GM21619 (cell line): ENCODE data around the gene KRTAP3-3.

ENCODE experiments used
- ATAC-seq: cut with Tn5 transposase; IDR thresholded peaks from one replicate; pipeline ENCODE4 v1.9.1; 2021; ENCODE audit not compliant: unreplicated experiment

Gene KRTAP3-3

DNA sequence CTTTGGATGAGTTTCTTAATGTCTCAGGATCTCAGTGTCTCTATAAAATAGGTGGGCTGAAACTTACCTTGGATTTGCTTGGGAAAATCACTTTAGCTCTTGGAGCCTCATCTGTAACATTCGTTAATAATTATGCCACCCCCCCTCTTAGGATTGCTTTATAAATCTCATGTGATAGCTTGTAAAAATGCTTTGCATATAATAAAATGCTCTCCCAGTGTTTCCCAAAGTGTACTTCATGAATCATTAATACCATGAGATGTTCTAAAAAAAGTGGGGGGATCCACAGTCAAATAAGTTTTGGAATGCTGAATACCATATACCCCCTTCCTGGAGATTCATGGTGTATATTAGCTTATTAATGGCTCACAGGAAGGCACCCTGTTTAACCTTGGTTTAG lies 32.4 kb downstream of the KRTAP3-3 start:
- no peak for ATAC-seq

DNA sequence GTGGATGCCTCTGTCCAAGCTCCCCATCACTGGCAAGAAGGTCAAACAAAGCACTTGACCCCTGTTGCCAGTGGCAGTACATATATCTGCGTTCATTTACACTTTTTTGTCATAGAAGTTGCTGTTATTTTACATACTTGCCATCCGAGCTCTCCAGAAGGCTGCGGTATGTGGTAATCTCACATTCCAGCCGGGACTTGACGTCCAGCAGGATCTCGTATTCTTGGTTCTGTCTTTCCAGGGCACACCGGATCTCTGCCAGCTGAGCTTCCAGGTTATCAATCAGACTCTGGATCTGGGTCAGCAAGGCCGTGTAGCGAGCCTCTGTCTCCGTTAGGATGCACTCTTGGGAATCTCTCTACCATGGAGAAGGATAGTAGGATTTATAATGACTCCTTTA lies 33.8 kb downstream of the KRTAP3-3 start:
- no peak for ATAC-seq

DNA sequence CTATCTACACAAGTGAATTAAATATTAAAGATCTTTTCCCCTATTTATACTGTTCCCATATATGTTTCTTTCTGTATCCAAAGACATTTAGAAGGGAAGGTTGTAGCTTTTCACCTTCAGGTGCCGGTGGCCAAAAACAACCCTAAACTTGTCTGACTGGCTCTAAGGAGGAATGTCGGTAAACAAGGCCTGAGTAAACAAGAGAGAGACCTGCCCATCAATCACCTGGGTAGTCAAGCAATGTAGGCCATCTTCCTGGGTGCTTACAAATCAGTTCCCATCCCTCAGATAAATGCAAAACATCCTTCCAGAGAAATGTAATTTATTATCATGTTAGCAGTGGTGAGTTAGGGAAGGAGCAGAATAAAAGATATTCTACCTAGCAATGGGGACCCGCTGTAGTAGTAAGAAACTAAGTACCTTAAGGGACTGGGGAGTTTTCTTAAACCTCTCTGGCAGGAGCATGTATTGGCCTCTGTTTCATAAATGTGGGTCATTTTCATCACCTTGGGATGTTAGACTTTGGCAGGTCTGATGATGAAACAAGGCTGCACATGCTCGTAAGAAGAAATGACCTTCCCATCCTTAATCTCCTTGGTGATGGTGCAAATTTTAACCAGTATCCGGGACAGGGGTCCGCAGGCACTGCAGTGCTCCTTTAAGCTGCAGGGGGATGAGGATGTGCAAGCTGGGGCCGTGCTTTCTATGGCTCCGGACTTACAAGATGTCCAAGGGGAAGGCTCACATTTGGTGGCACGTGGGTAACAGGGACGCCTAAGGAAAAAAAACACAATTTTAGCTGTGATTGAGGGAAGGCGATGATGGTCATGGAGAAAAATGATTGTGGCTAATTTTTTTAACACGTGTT lies 35.6 kb downstream of the KRTAP3-3 start:
- ATAC-seq: no peak

DNA sequence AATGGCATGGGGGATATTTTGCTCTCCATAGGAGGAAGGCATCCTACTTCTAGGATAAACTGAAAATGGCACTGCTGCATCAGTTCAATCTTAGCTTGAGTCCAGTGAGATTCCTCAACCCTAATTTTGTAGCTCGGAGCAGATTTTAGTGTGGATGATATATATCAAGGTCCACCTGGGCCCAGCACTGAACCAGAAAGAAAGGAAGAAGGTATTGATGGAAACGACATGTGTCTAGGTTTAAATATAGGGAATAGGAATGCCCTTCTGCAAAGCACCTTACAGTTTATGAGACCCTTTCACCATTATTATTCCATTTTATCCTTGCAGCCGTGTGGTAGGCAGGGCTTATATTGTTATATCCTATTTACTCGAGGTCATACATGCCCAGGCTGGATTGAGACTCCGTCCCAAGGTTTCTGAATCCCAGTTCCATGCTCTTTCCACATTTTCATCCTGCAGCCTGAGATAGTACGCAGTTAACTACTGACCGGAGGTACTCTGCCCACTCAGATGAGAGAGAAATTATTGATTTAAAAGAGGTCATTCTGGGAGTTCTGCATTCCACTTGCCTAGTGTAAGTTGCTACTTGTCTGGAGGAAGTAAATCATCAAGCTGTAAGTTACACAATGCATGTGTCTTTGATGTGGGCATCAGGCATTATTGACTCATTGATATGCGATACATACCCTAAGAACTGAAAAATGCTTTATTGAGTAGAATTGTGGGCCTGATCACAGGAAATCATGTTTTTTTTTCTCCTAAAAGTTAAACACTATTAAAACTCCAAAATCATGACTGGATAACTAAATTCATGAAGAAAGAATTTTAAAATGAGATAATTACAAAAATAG lies 37.3 kb downstream of the KRTAP3-3 start:
- no peak for ATAC-seq

DNA sequence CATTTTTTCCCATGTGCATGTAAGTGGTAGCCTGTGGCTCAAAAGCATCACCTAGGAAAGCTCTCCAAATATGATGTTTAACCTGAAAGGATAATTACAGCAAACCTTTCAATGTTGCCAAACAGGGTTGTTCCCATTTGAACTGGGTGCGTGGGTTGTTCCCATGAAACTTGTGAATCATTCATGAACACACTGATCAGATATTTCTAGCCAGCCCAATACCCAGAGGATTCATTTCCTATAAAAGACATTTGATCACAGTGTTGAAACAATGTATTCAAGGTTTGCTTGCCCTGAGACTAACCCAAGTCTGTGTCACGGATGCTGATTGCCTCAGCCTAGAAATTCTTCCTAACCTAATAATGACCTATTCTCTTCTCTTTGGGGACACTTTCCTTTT lies 40.1 kb downstream of the KRTAP3-3 start:
- ATAC-seq: no peak

DNA sequence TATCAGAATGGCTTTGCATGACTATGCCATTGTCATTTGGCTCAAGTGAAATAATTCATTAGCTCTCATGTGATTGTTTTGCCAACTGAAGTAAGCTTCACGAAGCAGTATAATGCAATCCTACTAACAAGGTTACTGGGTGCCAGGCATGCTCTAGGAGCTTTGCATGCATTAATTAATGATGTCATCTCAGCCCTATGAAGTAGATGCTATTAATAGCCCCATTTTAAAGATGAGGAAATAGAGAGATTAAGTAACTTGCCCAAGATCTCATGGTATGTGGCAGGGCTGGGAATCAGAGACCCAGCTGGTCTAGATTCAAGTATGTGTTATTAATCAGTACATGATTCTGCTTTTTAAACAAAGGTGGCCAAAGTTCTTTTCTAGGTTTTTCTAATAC lies 41.3 kb downstream of the KRTAP3-3 start:
- no peak for ATAC-seq

DNA sequence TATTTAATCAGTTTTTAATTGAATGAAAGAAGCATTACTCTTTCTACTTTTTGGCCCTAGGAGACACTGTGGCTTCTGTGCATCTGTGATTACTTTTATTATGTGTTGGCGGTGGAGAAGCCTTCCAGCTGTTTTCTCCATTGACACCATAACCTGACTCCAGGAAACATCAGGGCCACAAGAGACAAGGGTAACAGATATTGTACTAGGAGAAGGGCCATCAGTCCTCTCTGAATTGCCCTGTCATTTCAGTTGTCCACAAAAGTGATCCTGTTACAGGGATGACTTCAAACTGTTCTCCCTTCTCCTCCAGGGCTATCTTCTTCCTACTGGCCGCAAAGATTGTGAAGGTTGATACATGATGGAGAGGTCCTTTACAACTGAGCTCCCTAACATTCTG lies 41.8 kb downstream of the KRTAP3-3 start:
- no peak for ATAC-seq

DNA sequence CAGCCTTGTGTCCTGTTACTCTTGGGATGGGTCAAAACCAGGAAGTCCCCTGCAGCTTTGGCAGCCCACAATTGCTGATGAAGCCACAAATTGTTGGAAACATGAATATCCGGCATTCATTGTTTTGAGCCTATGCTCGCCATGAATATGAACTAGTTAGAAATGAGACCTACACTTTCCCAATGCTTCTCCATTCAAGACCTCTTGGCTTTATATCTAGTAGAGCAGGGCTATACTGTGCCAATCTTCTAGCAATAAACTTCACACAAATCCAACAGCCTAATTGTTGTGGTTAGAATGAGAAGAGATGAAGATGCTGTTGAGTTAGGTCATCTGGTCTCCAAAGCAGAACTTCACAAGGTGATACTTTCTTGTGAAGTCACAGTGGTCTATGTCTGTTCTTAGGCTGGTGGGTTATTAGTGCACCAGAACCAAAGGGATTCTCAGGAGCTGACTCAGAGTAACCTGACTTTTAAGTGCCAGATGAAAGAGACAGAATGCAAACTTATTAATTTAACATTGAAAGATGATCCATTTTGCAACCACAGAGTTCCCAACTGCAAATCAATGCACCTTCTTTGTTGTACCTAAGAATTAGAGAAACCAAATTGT lies 42.8 kb downstream of the KRTAP3-3 start:
- ATAC-seq: no peak

DNA sequence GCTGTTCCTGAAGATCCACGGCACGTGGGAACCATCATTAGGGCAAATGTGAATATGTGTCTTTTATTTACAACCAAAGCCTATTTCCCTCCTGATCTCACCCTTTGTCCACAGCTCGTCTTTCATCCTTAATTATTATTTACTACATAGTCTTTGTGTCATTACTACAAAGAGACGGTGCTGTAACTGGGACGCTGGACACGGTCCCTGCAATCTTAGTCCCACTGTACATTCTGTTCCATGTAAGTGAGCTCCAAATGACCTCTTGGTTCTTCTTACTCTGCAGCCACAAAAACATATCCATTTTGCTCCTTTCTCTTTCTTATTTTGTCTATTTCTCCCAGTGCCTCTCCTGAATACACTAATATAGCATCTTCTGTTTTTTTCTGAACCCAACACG lies 43.8 kb downstream of the KRTAP3-3 start:
- ATAC-seq: no peak

DNA sequence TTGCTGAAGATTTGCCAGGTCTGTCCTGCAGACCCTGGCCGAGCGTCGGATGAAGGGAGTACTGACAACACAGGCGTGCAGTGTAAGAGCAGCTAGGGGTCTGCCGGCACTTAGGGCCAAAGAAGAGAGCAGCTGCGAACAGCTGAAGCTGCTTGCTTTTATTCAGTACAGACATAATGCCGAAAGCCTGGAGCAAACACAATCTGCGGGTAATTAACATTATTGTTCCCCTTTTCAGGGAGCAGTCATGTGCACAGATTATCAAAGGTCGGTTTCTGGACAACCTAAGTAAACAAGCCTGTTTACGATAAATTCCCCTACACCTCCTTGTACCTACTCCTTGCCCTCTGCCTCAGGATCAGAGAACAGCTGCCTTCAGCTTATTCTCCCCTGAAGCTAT lies 44.5 kb downstream of the KRTAP3-3 start:
- ATAC-seq: no peak

DNA sequence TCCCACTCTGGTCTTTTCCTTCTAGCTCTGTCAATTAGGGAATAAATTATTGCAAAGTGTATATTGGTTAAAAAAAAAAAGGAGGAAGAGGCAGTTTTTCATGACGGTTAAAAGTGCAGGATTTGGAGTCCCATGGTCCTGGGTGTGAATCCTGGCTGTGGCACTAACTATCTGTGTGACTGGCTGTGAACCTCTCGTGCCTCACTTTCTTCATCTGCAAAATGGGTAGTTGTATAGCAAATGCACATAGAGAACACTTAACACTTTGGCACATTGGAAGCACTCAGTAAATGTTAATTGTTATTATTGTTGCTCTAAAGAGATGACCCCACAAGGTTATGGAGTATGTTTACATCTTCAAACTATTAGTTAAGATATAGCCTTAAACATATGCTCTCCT lies 46.0 kb downstream of the KRTAP3-3 start:
- ATAC-seq: no peak

DNA sequence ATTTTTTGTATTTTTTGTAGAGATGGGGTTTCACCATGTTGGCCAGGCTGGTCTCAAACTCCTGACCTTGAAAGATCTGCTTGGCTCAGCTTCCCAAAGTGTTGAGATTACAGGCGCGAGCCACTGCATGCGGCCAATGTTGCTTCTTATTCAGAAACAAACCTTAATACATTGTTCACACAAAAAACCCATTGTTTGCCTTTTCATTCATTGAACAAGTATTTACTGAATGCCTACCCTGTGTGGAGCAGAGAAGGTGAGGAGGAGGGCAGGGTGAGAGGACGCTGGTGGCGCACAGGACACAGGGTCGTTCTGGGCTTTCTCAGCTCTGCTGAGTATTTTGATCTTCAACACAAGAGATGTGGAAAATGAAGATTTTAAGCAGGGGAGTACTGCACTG lies 48.5 kb downstream of the KRTAP3-3 start:
- no peak for ATAC-seq

DNA sequence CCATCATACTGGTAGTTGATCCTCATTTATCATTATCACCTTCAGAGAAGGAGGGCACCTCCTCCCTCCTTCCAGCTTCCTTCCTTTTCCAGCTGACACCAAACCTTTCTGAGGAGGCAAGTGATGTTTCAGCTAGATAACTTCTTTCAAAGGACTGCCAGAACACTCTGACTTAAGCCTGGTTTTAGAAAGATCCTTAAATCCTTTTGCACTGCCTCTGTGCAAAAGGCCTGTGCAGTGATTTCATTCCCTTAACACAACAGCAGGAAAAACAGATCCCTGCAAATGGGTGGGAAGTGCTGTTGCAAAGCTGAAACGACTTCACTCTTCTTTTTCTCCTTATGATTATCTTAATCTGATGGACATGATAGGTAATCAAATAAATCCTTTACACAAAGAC lies 49.4 kb downstream of the KRTAP3-3 start:
- ATAC-seq: no peak
